T-helper 1 cell treated with Interleukin-12 subunit alpha and Interleukin-12 subunit beta and Interleukin-4 antibody, amounts not matched to agents 30 μg/mL and 1 μg/mL, for 36 hours (primary cell): ENCODE results near the gene SDK2.

Experiments used
- H3K27ac Mint-ChIP-seq: one replicate; pipeline ENCODE4 v1.8.0; 2021; ENCODE audit warnings: mild to moderate bottlenecking, mixed read lengths
- H3K27me3 Mint-ChIP-seq: one replicate; pipeline ENCODE4 v1.8.0; 2021; ENCODE audit warnings: low read depth, mixed read lengths
- H3K36me3 Mint-ChIP-seq: one replicate; pipeline ENCODE4 v1.8.0; 2021; ENCODE audit warnings: low read depth, mixed read lengths
- H3K4me1 Mint-ChIP-seq: one replicate; pipeline ENCODE4 v1.8.0; 2021; ENCODE audit warnings: low read depth, mixed read lengths
- H3K4me3 Mint-ChIP-seq: one replicate; pipeline ENCODE4 v1.8.0; 2021; ENCODE audit warnings: mild to moderate bottlenecking, moderate library complexity, mixed read lengths
- H3K9me3 Mint-ChIP-seq: one replicate; pipeline ENCODE4 v1.8.0; 2021; ENCODE audit warnings: mixed read lengths

SDK2 gene

DNA sequence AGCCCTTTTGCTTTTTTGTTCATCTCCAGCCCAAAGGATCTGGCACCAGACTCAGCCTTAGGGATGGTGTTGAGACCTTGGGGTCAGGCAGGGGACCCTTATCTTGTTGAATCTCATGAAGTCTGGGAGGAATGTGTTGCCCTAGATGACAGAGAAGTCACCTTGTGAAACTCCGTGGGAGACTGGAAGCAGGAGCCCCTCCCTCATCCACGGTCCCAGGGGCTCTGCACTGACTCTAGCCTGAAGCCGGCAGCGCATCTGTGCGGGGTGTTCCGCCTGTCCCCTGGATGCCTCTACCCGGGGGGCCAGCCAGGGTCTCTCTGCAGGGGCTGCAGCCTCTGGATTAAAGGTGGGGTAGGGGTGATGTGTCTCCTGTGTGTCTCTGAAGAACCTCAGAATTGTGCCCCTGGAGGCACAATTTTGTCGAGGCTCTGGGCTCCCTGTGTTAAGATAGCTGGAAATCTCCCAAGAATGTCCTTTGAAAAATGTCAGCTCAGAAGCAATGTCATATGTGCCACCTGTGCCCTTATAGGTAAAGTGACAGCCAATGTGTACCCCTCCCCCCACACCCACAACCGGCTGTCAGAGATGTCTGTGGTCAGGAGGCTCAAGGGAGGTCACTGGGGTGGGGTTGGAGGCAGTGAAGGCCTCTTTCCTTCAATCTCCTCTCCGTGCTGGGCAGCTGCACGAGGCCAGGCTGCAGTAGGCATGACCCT is 300.3 kb downstream of the SDK2 start:
- no peaks in the 10 kb centered on the region for H3K36me3 Mint-ChIP-seq
- H3K27me3 Mint-ChIP-seq = no peaks in the 10 kb centered on the region
- H3K9me3 Mint-ChIP-seq = no peaks in the 10 kb centered on the region
- no peaks in the 10 kb centered on the region for H3K4me1 Mint-ChIP-seq
- H3K4me3 Mint-ChIP-seq = no peak overlapping the region
- H3K27ac Mint-ChIP-seq = no peak overlapping the region

GRCh38 chr17:73343168-73343634 is 301.0 kb downstream of the SDK2 start:
- Mint-ChIP-seq H3K27me3 (no peaks in the 10 kb centered on the region), H3K4me1 (no peaks in the 10 kb centered on the region), H3K9me3 (no peaks in the 10 kb centered on the region), H3K4me3 (no peak overlapping the region), H3K27ac (no peak overlapping the region), H3K36me3 (no peaks in the 10 kb centered on the region)

DNA sequence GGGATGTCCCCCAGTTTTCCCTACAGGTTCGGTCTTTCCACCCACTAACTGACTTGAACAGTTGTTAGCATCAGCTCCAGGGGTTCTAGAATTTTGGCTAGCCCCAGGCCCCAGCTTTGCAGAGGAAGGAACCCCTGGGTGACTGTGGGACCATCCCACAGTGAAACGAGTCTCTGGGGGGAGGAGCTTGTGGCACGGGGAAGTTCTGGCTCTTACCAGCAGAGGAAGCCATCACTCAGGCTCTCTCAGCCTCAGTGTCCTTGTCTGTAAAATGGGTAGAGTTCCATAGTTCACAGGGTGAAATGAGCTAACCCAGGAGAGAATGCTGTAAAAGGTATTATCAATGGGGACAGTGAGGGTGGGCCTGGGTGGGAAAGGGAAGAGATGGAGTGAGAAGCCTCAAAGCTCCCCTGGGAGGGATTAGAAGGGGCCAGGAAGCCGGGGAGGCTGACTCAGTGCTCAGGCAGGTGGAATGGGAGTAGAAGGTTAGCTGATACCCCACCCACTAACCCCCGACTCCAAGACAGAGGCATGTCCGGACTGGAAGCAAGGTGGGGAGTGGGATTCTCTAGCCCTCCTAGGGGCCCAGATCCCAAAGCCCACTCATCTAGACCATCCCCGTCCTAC is 301.6 kb downstream of the SDK2 start:
- Mint-ChIP-seq H3K9me3 (no peaks in the 10 kb centered on the region), H3K36me3 (no peaks in the 10 kb centered on the region), H3K27me3 (no peaks in the 10 kb centered on the region), H3K4me3 (no peak overlapping the region), H3K27ac (no peak overlapping the region), H3K4me1 (no peaks in the 10 kb centered on the region)

DNA sequence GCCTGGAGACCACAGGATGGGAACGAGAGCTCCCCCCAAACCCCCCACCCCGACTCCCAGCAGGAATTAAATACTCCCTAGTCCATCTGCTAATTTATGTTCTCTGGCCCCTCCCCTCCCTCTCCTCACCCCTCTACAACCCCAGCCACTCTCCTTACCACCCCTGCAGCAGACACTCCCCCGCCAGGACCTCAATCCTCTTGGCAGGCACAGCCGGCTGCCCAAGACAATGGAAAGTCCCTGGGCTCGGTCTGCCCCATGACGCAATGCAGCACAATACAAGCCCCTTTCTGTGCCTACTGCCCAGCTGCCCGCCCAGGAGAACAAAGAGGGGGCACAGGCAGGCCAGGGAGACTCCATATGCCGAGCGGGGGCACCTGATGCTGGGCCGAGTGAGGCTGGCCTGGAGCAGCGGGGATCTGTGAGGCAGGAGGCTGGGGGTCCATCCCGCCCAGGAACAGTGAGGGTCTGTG is 302.2 kb downstream of the SDK2 start:
- Mint-ChIP-seq H3K9me3 (no peaks in the 10 kb centered on the region), H3K4me3 (no peak overlapping the region), H3K36me3 (no peaks in the 10 kb centered on the region), H3K27ac (no peak overlapping the region), H3K27me3 (no peaks in the 10 kb centered on the region), H3K4me1 (no peaks in the 10 kb centered on the region)

DNA sequence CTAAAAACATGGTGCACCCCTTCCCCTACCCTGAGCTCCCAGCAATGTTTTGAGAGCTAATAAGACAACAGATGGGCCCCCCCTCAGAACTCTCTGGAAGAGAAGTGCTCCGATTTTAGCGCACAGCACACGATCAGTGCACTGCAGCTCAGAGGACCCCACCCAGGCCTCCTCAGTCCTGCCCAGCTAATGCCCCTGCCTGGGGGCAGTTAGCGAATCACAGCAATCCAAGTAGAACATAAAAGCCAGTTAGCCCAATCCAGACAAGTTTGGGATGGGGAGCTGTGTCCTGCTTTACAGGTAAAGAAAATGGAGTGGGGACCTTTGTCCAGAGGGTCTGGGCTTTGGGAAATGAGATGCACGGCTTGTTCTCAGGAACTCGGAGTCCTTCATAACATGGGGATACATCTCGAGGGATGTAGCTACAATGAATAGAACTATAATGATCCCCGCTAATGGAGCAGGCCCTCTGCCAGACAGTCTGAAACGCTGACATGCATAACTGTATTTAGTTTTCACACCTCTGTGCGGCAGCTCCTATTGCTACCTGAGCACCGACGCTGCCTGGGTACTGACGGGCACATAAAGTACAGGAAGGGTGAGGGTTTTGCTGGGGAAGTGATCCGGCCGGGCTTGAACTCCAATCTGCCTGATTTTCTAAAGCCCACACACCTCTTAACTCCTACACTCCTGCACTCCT is 302.7 kb downstream of the SDK2 start:
- H3K27me3 Mint-ChIP-seq = no peaks in the 10 kb centered on the region

DNA sequence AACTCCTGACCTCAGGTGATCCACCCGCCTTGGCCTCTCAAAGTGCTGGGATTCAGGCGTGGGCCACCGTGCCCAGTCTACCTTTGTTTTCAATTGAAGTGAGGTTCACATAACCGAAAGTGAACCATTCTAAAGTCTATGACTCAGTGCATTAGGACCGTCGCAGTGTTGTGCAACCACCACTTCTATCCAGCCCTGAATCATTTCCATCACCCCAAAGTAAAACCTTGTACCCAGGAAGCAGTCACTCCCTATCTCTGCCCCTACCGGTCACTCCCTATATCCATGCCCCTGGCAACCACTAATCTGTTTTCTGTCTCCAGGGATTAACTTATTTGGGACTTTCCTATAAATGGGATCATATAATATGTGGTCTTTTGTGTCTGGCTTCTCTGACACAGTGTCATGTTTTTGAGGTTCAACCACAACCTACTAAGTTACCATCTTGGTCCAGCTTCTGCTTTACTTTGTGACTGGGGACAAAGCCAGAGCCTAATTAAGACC is 304.1 kb downstream of the SDK2 start:
- no peaks in the 10 kb centered on the region for H3K36me3 Mint-ChIP-seq
- H3K9me3 Mint-ChIP-seq = no peaks in the 10 kb centered on the region
- no peaks in the 10 kb centered on the region for H3K4me1 Mint-ChIP-seq
- H3K4me3 Mint-ChIP-seq = no peak overlapping the region
- no peaks in the 10 kb centered on the region for H3K27me3 Mint-ChIP-seq
- H3K27ac Mint-ChIP-seq = no peak overlapping the region

More for the DNA sequence above, 302.7 kb downstream of the SDK2 start:
- Mint-ChIP-seq H3K9me3 (no peaks in the 10 kb centered on the region), H3K4me3 (no peak overlapping the region), H3K27ac (no peak overlapping the region), H3K36me3 (no peaks in the 10 kb centered on the region), H3K4me1 (no peaks in the 10 kb centered on the region)

DNA sequence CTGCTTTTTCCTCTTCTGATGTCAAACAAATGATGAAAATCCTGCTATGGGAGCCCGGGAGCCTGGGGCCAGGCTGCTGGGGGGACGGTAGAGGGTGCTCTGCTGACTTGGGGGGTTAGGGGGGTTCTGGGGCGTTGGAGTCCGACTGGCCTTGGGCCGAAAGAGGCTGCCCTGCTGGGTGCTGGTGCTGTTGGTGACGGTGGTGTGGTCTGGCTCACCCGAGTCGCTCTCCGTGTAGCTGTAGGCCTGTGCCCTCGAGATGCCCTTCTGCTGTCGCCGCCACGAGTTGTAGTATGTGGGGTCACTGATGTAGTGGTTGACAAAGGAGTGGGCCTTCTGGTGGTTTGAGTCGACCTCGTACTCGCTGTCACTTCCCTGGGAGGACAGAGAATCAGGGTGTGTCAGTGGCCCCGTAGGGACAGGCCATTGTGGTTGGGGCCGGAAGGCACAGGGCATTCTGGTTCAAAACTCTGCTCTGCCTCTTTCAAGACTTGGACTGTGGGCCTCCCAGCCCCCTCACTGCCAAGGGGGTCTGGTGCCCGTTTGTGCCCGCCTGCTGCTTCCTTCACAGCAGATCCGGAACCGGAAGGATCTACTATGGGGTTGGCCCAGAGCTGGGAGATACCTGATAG is 305.6 kb downstream of the SDK2 start:
- Mint-ChIP-seq H3K4me1 (no peaks in the 10 kb centered on the region), H3K27ac (no peak overlapping the region), H3K27me3 (no peaks in the 10 kb centered on the region), H3K36me3 (no peaks in the 10 kb centered on the region), H3K9me3 (no peaks in the 10 kb centered on the region), H3K4me3 (no peak overlapping the region)

- H3K4me3 Mint-ChIP-seq = no peak overlapping the region
- H3K9me3 Mint-ChIP-seq = no peaks in the 10 kb centered on the region
- no peaks in the 10 kb centered on the region for H3K4me1 Mint-ChIP-seq
- no peak overlapping the region for H3K27ac Mint-ChIP-seq
- no peaks in the 10 kb centered on the region for H3K27me3 Mint-ChIP-seq
- H3K36me3 Mint-ChIP-seq = no peaks in the 10 kb centered on the region
Observed at GRCh38 chr17:73338050-73338521, 306.2 kb downstream of the SDK2 start.

DNA sequence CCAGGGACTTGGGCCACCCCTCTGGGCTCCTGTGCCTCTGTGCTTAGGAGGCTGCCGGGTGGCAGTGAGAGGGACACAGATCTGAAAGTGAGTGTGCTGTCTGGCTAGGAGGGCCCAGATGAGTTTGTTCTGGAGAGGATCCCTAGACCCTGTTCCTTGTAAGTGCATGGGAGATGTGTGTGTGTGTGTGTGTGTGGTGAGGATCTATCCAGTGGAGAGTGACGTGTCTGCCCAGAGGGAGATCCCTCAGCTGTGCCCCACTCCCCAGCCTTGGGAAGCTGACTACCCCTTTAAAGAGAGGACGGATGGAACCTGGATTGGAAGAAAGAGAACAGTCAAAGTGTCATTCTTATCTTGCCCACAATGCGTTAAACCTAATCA is 306.9 kb downstream of the SDK2 start:
- Mint-ChIP-seq H3K9me3 (no peaks in the 10 kb centered on the region), H3K27me3 (no peaks in the 10 kb centered on the region), H3K36me3 (no peaks in the 10 kb centered on the region), H3K4me3 (no peak overlapping the region), H3K27ac (no peak overlapping the region), H3K4me1 (no peaks in the 10 kb centered on the region)

DNA sequence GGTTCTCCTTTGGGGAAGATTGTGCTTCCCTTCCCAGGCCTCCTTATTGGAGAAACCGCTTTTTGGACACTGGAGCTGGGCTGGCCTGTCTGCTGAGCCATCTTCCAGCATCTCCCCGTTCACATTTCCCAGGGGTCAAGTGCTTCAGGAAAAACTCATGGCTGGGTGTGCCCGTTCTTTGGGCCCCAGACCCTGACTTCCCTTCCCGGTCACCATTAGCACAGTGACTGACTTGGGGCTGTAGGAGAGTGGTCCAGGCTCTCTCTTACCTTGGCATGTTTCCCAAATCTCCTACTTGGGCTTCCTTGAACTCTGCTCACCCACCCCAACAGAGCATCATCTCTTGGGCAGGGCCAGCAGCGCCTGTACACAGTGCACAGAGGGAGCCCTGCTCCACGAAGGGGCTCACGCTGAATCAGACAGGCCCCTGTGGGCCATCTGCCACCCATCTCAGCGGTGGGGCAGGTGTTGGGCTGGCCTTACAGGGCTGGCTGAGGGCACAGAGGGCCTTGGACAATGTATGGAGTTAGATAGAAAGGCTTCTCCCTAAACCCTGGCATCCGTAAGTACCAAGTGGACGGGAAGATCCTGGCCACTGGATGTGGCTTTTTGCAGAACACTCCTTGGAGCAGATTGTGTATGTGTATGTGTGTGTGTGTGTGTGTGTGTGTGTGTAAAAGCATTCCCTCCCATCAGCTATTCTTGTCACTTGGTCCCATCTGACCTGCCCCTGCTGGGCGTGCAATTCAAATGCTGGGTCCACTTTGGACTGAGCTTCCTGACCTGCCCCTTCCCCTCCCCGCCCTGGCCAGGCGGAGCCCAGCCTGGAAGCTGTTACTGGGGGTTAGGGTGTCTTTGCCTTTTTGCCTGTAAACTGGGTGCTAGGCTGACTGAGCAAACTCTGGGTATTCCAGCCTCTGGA is 307.6 kb downstream of the SDK2 start:
- Mint-ChIP-seq H3K4me1 (no peaks in the 10 kb centered on the region), H3K36me3 (no peaks in the 10 kb centered on the region), H3K9me3 (no peaks in the 10 kb centered on the region), H3K27me3 (no peaks in the 10 kb centered on the region), H3K4me3 (no peak overlapping the region), H3K27ac (no peak overlapping the region)

DNA sequence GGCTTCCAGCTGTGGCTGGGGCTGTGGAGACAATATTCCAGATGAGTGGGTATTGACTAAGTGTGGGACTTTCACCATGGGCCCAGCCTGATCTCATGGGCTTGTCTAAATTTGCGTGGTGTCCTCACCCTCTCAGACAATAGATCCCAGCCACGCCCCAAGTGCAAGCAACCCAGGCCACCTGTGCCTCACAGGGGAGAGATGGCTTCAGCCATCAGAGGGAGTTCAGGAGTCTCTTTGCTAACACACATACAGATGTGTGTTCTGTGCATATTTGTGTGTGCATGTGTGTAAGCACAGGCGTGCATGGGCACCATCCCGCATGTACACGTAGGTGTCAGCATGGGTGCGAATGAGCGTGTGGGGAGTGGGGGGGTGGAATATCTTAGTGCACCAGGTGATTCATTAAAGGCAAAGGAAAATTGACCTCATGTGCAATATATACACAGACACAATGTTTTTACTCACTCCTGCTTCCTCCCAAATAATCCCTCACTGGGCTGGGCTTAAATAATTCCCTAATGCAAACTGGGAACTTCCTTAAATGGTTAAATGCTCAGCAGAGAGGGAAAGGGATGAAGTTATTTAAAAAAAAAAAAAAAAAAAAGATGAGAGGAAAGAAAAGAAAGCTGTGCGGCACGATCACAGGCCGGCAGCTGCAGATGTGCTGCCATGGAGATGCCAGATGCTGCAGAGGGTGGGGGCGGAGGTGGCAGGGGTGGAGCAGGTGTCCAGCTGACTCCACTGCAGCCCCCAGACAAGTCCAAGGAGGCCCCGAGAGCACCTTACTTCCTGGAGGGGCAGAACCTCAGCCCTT is 308.4 kb downstream of the SDK2 start:
- Mint-ChIP-seq H3K27me3 (no peaks in the 10 kb centered on the region), H3K4me3 (no peak overlapping the region), H3K9me3 (no peaks in the 10 kb centered on the region), H3K36me3 (no peaks in the 10 kb centered on the region), H3K4me1 (no peaks in the 10 kb centered on the region), H3K27ac (no peak overlapping the region)

- H3K4me3 Mint-ChIP-seq = no peak overlapping the region
- H3K36me3 Mint-ChIP-seq = no peaks in the 10 kb centered on the region
- H3K4me1 Mint-ChIP-seq = no peaks in the 10 kb centered on the region
- H3K27ac Mint-ChIP-seq = no peak overlapping the region
- H3K27me3 Mint-ChIP-seq = no peaks in the 10 kb centered on the region
- H3K9me3 Mint-ChIP-seq = no peaks in the 10 kb centered on the region
Observed at GRCh38 chr17:73334771-73335513, 309.3 kb downstream of the SDK2 start.
